GM12873 (cell line): ENCODE data around the gene PTHLH.

ENCODE experiments used
- CTCF ChIP-seq: IDR thresholded peaks from 2 replicates; pipeline ENCODE4 v1.5.1; 2012; ENCODE audit warnings: low read depth, mild to moderate bottlenecking, moderate library complexity, low read length, control low read depth; ENCODE audit not compliant: insufficient read depth; ENCODE audit errors: missing control alignments

Gene PTHLH

GRCh38 chr12:27988594-27989233 is 16.2 kb upstream of the PTHLH start:
- TF ChIP-seq CTCF, result no peak

DNA sequence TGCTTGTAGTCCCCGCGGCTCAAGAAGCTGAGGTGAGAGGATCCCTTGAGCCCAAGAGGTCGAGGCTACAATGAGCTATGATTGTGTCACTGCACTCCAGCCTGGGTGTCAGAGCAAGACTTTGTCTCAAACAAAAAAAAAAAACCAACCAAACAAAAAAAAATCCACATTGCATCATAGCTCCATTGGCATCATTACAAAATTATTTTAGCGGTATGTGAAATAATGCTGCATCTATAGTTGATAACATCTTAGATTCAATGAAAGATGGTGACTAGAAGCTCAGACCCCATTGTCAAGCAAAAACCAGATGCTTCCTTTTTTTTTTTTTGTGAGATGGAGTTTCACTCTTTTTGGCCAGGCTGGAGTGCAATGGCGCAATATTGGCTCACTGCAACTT is 14.8 kb upstream of the PTHLH start:
- no peak for TF ChIP-seq CTCF

DNA sequence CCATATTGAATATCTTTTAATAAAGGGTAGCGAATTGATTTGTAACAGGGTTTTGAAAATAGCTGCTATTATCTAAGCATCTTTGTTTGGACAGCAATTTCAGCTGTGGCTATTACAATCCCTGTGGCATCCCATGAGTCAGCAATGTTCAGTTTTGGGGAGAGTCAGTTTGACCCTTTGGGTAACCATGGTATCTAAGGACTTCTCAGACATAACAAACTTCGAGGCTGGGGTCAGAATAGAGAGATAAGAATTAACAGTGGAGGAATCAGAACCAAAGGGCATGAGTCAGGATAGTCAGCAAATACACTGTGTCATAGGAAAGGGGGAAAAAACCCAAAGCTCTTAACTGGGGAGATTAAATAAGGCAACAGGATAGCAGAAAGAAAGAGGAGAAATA is 11.7 kb upstream of the PTHLH start:
- TF ChIP-seq CTCF, result no peak

DNA sequence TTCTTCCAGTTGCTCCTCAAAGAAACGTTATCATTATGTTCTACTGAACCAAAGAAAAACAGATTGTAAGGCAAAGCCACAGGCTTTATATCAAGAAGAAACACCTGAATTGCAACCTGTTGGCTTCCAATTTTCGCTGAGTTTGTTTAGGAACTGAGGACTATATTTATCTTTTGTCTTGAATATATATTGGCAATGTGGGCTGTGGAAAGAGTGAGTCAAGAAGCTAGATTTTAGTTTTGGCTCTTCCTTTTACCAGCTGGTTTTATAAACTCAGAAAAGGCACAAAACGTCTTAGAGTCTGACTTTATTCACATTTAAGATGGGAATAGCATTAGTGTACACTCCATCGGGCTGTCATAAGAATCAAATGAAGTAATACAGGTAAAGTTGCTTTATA is 10.4 kb upstream of the PTHLH start:
- no peak for TF ChIP-seq CTCF

DNA sequence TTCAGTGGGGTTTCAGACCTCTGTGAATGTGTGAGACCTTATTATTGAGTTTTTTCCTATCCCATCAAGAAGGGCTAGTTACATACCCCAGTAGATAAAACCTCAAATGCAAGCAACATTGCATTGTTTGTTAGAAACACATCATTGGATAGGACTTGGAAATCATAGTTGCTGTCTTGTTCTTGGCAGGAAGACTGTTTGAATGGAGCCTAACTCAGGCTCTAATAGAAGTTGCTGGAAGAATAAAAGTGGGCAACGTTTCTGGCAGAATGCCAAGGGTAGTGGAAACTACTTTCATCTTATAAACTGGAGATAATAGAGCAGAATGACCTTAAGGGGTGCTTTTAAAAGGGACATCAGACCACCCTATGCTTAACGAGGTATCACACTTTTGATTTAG is 9.9 kb upstream of the PTHLH start:
- TF ChIP-seq CTCF, result no peak

DNA sequence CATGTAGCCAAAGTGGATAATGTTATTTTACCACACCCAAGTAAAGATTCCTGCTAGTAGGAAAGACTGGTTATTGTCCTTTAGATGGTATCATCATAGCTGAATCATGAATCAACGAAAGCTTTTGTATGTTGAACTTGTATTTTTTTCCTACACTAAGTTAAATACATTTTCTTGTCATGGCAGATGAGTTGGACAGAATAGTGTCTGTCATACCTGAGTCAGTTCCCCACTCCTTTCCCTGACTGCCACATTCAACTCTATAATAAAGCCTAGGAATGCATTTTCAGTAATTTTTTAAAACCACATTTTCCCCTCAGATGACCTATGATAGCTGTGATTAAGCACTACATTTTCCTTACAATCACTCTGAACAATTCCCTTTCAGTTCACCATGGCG is 9.3 kb upstream of the PTHLH start:
- no peak for TF ChIP-seq CTCF

DNA sequence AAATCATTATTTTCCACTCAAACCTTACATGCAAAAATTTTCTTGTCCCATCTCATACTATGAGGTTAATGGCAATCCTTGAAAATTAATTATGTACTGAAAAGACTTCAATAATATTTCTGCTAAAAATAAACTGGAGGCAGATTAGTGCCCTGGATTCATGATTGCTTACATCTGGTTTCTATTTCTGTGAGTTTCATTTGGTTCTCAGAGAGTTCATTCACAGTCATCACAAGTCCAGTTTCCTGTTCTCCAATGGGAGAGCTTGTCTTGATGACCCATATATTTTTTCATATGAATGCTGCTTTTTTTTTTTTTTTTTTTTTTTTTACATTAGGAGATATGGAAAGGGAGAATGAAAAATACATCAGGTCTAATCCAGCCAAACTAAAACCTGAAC is 6.6 kb upstream of the PTHLH start:
- TF ChIP-seq CTCF, result no peak
